Activated CD8-positive, alpha-beta T cell treated with anti-CD3 and anti-CD28 coated beads for 36 hours (primary cell): Measurements from ENCODE around the gene ADGRV1. TPM values are rescaled to one million over a fixed set of nuclear protein-coding genes. Genes with fewer than 3 reads are reported as not detected.

ENCODE experiments used
- ATAC-seq: fragments of 200-7000 bp; cut with Tn5 transposase; one replicate; pipeline ENCODE4 v1.10.0; 2021; ENCODE audit warnings: mild to moderate bottlenecking, moderate library complexity
- CTCF ChIA-PET: fragments of 350-600 bp; sonication (Branson Sonifier 250); formaldehyde crosslinking; loops from one replicate; lab custom pipeline; 2021; ENCODE audit warnings: antibody characterized with exemption; lab: Charles Lee
- POLR2A ChIA-PET: fragments of 350-600 bp; sonication (Branson Sonifier 250); formaldehyde crosslinking; loops from one replicate; lab custom pipeline; 2021; ENCODE audit warnings: antibody characterized with exemption; lab: Charles Lee
- DNase-seq: peaks from one replicate; pipeline ENCODE4 v3.0.0-alpha.2; 2020
- H3K27ac Mint-ChIP-seq: one replicate; pipeline ENCODE4 v1.8.0; 2021; ENCODE audit warnings: mild to moderate bottlenecking, mixed read lengths
- H3K27me3 Mint-ChIP-seq: one replicate; pipeline ENCODE4 v1.8.0; 2021; ENCODE audit warnings: mixed read lengths
- H3K36me3 Mint-ChIP-seq: one replicate; pipeline ENCODE4 v1.8.0; 2021; ENCODE audit warnings: low read depth, mixed read lengths
- H3K4me1 Mint-ChIP-seq: one replicate; pipeline ENCODE4 v1.8.0; 2021; ENCODE audit warnings: low read depth, mixed read lengths
- H3K4me3 Mint-ChIP-seq: one replicate; pipeline ENCODE4 v1.8.0; 2021; ENCODE audit warnings: mild to moderate bottlenecking, moderate library complexity, mixed read lengths
- H3K9me3 Mint-ChIP-seq: one replicate; pipeline ENCODE4 v1.8.0; 2021; ENCODE audit warnings: mixed read lengths
- CTCF ChIP-seq: fragments of 200-600 bp; IDR thresholded peaks from one replicate; pipeline ENCODE4 v1.8.0; 2022; ENCODE audit warnings: antibody characterized with exemption, mild to moderate bottlenecking
- intact Hi-C: fragments of 100-400 bp; cut with micrococcal nuclease; formaldehyde crosslinking; loops from one replicate; pipeline ENCODE4 v1.10.0; 2022
- total RNA-seq, 2 experiments: library from RNA; stranded (reverse); gene quantifications; one replicate each; pipeline ENCODE4 v1.2.3, GENCODE V29; 2021

Gene ADGRV1
- total RNA-seq, 2 experiments from 2014 or later = 0.18 TPM; not detected in 1

DNA sequence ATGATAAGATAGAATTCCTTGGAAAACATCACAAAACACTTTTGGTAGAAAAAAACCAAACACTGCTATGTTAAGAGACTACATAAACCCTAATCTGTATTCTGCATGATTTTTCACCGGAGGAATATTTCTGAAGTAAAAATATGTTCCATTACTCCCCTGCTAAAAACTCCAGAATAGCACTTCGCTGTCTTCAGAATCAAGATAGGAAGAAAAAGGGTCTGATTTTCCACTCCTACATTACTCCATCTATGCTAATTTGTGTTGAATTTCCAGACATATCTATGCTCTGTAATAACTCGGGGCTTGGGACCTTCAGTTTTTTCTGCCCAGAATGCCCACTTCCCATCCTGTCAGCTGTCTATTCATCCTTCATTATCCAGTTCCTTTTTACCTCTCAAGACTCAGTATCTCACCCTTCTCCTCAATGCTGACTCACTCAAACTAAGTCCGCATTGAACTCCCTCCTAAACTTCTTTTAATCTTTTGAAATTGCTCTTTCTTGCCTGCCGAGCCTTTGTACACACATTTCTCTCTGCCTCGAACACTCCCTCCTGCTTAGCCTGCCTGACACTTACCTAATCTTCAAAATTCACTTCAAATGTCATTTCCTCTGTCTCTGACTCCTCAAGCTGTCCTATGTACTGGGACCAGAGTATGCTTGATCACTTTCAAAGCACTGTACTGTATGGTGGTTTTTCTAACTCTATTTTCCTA is 653.6 kb downstream of the ADGRV1 start:
- no peak for DNase-seq
- TF ChIP-seq CTCF = no peak
- Mint-ChIP-seq H3K27ac (no peak overlapping the region), H3K9me3 (no peaks in the 10 kb centered on the region), H3K4me3 (no peak overlapping the region), H3K4me1 (no peaks in the 10 kb centered on the region), H3K36me3 (no peaks in the 10 kb centered on the region), H3K27me3 (peaks cover 2% of the 10 kb centered on the region)
- POLR2A ChIA-PET = no interaction called here
- CTCF ChIA-PET = interaction anchor here (1.8 to 2.5 kb wide), 3 partner anchors 8 to 208 kb away, joined by 8 to 15 read pairs (median 9); no protein-coding TSS in a partner anchor
- ATAC-seq = no peak
- intact Hi-C loops = loop anchor here (10.0 kb wide), 1 partner anchor 277 kb away; no protein-coding TSS in a partner anchor

DNA sequence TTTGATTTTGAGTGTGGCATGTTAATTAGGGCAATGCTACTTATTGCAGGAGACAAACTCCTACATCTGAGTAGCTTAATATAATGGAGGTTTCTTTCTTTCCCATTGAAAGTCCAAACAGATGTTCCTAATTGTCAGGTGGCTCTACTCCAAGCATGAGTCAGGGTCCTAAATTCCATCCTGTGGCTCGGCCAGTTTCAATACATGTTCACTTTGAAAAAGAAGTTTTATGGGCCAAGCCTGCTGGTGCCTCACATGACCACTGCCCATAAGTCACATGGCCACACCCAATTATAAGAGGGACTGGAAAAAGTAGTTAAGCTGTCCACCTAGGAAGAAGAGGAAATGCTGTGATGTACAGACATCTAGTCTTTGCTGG is 654.1 kb downstream of the ADGRV1 start:
- Mint-ChIP-seq H3K36me3 (no peaks in the 10 kb centered on the region), H3K4me3 (no peak overlapping the region), H3K9me3 (no peaks in the 10 kb centered on the region), H3K4me1 (no peaks in the 10 kb centered on the region), H3K27me3 (peaks cover 2% of the 10 kb centered on the region), H3K27ac (no peak overlapping the region)
- ChIA-PET POLR2A (no interaction called here), CTCF (interaction anchor here (0.7 to 2.1 kb wide), 2 partner anchors 172 to 207 kb away, joined by 4 to 15 read pairs; no protein-coding TSS in a partner anchor)
- ATAC-seq (no peak), DNase-seq (no peak)
- intact Hi-C loops = loop anchor here (10.0 kb wide), 1 partner anchor 278 kb away; no protein-coding TSS in a partner anchor
- no peak for TF ChIP-seq CTCF

Other genes starting within 250 kb of the ADGRV1 start
- gene CETN3, start 149.0 kb upstream of the ADGRV1 start, total RNA-seq = 10 to 100 TPM; 46.1 to 49.2 TPM
- gene MBLAC2, start 84.0 kb upstream of the ADGRV1 start, total RNA-seq = 1 to 10 TPM; 4.9 to 5.2 TPM
- 10 to 100 TPM; 24.0 to 27.1 TPM for gene POLR3G, start 83.9 kb upstream of the ADGRV1 start, total RNA-seq
- 10 to 100 TPM; 14.2 to 14.7 TPM for gene LYSMD3, start 29.2 kb upstream of the ADGRV1 start, total RNA-seq